Immature natural killer cell (primary cell): ENCODE data around the gene TTC23L. TPM values are rescaled to one million over a fixed set of nuclear protein-coding genes. Genes with fewer than 3 reads are reported as not detected.

Source experiments
- DNase-seq, 3 donors: peaks; one replicate each; pipeline ENCODE4 v3.0.0; 2022; ENCODE audit warnings: mixed read lengths in 1 of 3
- H3K27ac Mint-ChIP-seq, 6 donors: one replicate each; pipeline ENCODE4 v1.8.0; 2020; ENCODE audit warnings: mixed read lengths in 6 of 6, mild to moderate bottlenecking in 5 of 6, inconsistent platforms in 4 of 6, moderate library complexity in 3 of 6
- H3K27me3 Mint-ChIP-seq, 3 donors: one replicate each; pipeline ENCODE4 v1.8.0; 2020 to 2021; ENCODE audit warnings: low read depth in 3 of 3, mild to moderate bottlenecking in 3 of 3, mixed read lengths in 3 of 3, moderate library complexity in 3 of 3, inconsistent platforms in 1 of 3
- H3K36me3 Mint-ChIP-seq, 3 donors: one replicate each; pipeline ENCODE4 v1.8.0; 2020; ENCODE audit warnings: mixed read lengths in 3 of 3, inconsistent platforms in 2 of 3, mild to moderate bottlenecking in 2 of 3
- H3K4me1 Mint-ChIP-seq, 2 donors: one replicate each; pipeline ENCODE4 v1.8.0; 2020; ENCODE audit warnings: inconsistent platforms in 2 of 2, mild to moderate bottlenecking in 2 of 2, mixed read lengths in 2 of 2, moderate library complexity in 1 of 2
- H3K4me3 Mint-ChIP-seq, 5 donors: one replicate each; pipeline ENCODE4 v1.8.0; 2020; ENCODE audit warnings: mild to moderate bottlenecking in 5 of 5, mixed read lengths in 5 of 5, inconsistent platforms in 3 of 5, moderate library complexity in 3 of 5
- H3K9me3 Mint-ChIP-seq, 6 donors: one replicate each; pipeline ENCODE4 v1.8.0; 2020; ENCODE audit warnings: mild to moderate bottlenecking in 6 of 6, mixed read lengths in 6 of 6, inconsistent platforms in 4 of 6, moderate library complexity in 3 of 6
- polyA plus RNA-seq, 3 donors: library from polyadenylated mRNA; unstranded; fragments of 300-500 nt; fragmentation: Illumina TruSeq; gene quantifications; one replicate each; pipeline ENCODE4 v1.2.3, GENCODE V29; 2021

Gene TTC23L, protein sequence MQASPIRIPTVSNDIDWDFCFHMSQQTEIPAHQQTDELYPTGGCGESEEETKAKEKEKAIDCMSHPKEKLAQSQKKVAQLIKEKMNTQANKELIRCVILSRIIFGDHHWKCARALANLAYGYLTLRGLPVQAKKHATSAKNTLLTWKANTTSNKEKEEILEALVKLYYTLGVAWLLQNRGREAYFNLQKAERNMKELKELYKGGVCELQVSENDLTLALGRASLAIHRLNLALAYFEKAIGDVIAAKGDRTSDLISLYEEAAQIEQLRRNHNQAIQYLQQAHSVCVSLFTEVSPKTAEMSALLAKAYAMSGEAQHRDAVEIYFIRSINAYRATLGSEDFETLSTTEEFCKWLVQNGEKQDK
- not detected for polyA plus RNA-seq

DNA sequence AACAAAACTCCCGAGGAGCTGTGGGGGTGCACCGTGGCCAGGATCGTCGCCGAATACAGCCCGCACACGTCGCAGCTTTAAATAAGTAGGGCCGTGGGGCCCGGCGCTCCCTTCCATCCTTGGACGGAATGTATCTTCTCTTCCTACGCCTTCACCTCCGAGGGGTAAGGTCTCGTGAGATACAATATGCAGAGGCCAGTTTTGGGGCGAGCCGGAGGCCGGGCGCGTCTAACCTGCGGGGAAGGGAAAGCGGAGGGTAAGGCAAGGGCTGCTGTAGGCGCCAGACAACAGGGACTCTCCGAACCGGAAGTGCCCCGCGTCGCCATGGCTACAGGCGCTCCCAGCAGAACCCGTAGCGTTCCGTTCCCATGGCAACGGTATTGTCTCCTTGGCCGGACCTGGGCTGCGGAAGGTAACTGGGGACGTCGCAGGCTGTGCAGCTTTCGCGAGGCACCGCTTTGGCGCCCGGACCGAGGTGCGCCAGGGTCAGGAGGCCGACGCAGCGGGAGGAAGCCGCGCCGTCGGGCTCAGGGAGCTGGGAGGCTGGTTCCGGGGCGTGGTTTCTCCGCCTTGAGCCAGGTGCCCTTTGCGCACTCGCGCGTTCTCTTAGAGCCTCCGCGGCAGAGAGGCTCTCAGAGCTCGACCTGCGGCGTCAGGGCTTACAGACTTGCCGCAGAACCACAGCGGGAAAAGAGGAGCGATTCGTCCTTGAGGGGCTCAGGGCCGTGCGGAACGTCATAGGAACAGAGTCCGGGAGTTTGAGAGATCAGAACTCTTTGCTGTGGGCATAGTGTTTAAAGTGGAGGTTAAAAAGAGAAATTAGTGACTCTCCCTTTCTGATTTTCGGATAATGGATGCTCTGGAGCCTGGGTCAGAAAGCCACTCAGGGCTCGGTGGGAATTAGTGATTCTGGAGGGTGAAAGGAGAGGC is at the start of gene TTC23L:
TSS of gene TTC23L (plus strand) at position 380 of the 930 bp plus-strand sequence. CDS start 1,508 bp downstream, outside the sequence.
- H3K27ac Mint-ChIP-seq, result peak within 1 kb of the TSS; percentile 89 to 98 (median 95)
- peaks cover 16 to 22% (median 19%) of the 10 kb centered on the region in 3 donors for H3K27me3 Mint-ChIP-seq
- no peaks in the 10 kb centered on the region for H3K36me3 Mint-ChIP-seq
- H3K4me3 Mint-ChIP-seq, result peak within 1 kb of the TSS; percentile 92 to 98 (median 94)
- peaks cover 13 to 17% of the 10 kb centered on the region in 2 donors for H3K4me1 Mint-ChIP-seq
- no peaks in the 10 kb centered on the region for H3K9me3 Mint-ChIP-seq
- DNase-seq, result peak; percentile 87 to 91 (median 91)

DNA sequence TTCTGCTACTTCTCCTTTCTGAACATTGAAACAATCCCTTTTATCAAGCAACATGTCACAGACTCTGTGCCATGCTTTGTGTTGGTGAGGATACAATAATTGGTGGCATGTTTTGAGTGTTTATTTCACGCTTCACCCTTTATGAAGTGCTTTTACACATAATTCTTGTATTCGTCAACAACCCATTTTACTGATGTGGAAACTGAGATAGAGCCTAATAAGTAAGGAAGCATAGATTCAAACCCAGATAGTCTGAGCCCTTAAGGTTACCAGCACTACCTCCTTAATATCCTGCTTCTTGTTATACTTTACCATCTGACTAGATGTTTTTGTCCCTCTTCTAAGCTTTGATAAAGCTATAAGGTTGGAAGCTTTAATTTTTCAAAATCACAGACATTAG is 49.3 kb upstream of the TTC23L start:
- Mint-ChIP-seq H3K36me3 (no peaks in the 10 kb centered on the region), H3K4me1 (no peaks in the 10 kb centered on the region), H3K27me3 (peaks cover 0 to 3% (median 0%) of the 10 kb centered on the region in 3 donors), H3K27ac (no peak overlapping the region), H3K9me3 (peaks cover 0 to 4% (median 0%) of the 10 kb centered on the region in 6 donors), H3K4me3 (no peak overlapping the region)
- no peak for DNase-seq

DNA sequence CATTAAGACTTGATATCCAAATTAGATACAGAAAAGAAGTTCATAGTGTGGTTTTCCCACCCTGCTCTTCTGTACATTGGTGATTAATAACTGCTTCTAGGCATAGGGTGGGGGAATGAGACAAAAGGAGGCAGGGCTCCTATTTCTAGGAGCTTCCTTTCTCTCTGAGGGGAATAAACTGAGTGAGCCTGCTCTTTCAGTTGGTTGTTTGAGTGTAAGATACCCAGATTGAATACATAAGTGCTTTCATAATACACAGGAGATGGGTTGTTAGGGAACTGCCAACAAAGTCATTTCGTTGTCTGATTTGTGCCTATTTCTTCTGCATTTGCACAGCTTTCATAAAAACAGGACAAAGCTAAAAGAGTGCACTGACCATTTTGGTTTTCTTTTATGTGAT is 48.9 kb upstream of the TTC23L start:
- peaks cover 0 to 3% (median 0%) of the 10 kb centered on the region in 3 donors for H3K27me3 Mint-ChIP-seq
- no peak for DNase-seq
- H3K4me1 Mint-ChIP-seq, result no peaks in the 10 kb centered on the region
- no peak overlapping the region for H3K4me3 Mint-ChIP-seq
- H3K27ac Mint-ChIP-seq, result no peak overlapping the region
- H3K9me3 Mint-ChIP-seq, result peaks cover 0 to 4% (median 0%) of the 10 kb centered on the region in 6 donors
- H3K36me3 Mint-ChIP-seq, result no peaks in the 10 kb centered on the region

DNA sequence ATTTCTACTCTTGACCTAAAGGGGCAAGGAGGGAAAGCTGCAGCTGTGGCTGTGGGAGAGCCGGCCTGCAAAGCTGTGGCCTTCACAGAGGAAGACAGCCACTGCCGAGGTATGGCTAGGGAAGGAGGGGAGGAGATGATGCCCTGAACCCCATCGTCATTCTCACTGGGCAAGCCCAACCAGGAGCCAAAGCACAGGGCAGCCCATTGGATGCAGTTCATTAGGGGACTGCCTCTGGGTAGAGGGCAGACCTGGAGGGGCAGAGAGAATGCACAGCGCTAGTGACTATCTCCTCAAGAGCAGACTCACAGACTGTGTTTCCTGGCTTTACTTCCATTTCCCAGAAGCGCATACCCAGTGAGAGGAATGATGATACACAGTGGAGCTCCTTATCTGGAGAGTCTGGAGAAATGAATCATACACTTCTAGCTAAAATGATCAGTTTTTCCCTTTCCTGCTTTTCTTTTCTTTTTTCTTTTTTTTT is 47.2 kb upstream of the TTC23L start:
- H3K4me3 Mint-ChIP-seq, result no peak overlapping the region
- DNase-seq, result no peak
- no peak overlapping the region for H3K27ac Mint-ChIP-seq
- peaks cover 0 to 2% (median 0%) of the 10 kb centered on the region in 6 donors for H3K9me3 Mint-ChIP-seq
- no peaks in the 10 kb centered on the region for H3K4me1 Mint-ChIP-seq
- peaks cover 0 to 3% (median 0%) of the 10 kb centered on the region in 3 donors for H3K27me3 Mint-ChIP-seq
- H3K36me3 Mint-ChIP-seq, result no peaks in the 10 kb centered on the region

DNA sequence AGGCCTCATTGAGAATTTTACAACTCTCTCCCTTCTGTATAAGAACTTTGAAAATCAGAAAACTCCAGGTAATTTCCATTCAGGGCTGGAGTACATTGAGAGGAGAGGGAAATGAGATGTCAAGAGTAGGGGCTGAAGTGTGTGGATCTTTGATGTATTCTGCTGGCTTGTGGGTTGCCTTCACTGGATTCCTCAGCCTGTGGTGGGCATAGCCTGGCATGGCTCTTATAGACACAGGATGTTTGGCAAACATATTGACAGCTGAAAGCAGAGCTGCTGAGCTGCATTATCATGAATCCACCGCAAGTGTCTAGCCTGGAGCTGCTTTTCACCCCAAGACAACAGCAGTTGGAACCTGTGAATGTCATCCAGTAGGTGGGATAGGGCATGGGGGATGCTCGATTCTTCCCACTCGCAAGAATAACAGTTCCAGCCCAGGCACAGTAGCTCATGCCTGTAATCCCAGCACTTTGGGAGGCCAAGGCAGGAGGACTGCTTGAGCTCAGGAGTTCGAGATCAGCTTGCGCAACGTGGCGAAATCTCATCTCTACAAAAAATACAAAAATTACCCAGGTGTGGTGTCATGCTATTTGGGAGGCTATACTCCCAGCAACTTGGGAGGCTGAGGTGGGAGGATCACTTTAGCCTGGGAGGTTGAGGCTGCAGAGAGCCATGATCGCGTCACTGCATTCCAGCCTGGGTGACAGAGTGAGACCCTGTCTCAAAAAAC is 36.0 kb upstream of the TTC23L start:
- peaks cover 0 to 1% (median 0%) of the 10 kb centered on the region in 6 donors for H3K9me3 Mint-ChIP-seq

DNA sequence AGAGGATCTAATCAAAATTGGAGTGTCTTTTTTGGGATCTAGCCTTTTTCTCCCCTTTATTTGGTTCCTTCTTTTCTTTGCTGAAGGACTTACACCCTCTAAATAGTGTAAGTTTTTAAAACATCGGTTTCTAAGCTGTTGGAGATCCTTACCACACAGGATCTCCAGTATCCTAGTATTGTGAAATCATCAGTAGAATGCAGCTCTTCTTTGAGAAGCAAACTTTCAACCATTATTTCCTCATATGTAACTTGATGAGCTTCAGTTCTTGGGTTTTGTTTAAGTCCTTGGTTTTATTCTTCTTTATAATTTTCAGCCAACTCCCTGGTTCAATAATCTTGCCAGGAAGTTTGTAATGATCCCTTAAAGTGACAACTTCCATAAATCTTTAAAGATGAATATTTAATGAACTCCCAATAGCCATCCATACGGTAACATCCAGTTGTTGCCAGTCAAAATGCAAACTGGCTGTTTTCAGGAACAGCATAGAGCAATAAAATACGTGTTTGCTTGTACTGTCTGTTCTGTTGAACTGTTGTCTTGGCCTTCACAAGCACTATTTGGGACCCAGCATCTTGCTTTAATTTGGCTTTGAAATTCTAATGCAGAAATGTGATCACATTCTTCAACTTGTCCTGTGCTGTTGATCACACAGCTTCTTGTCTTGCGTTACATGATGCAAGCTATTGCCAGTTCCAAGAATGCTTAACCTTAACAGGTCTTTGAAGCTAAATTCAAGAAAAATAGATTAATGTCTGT is 34.8 kb upstream of the TTC23L start:
- Mint-ChIP-seq H3K27me3 (peaks cover 0 to 3% (median 2%) of the 10 kb centered on the region in 3 donors), H3K9me3 (peaks cover 0 to 1% (median 0%) of the 10 kb centered on the region in 6 donors), H3K27ac (no peak overlapping the region), H3K4me3 (no peak overlapping the region), H3K4me1 (no peaks in the 10 kb centered on the region), H3K36me3 (no peaks in the 10 kb centered on the region)
- no peak for DNase-seq

More for the DNA sequence above, 36.0 kb upstream of the TTC23L start:
- Mint-ChIP-seq H3K36me3 (no peaks in the 10 kb centered on the region), H3K4me3 (no peak overlapping the region), H3K27me3 (peaks cover 0 to 3% (median 2%) of the 10 kb centered on the region in 3 donors), H3K27ac (no peak overlapping the region), H3K4me1 (no peaks in the 10 kb centered on the region)
- no peak for DNase-seq

DNA sequence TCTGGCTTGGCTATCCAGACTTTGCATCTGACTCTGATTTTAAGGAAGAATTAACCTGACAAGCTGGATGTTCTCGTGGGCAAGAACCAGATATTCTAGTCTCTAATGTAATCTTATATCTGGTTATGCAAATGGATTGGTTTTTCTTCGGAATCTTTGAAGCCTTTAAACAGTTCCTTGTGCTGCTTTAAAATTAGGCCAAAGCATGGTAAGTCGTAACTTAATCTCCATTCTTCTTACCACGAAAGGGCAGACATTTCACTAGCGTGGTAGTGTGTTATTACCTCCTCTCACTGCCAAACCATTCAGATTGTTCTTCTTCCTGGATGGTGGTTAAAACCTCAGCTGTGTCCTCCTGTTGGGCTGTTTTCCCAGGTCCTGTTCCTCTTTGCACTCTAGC is 34.1 kb upstream of the TTC23L start:
- no peak overlapping the region for H3K27ac Mint-ChIP-seq
- no peak overlapping the region for H3K4me3 Mint-ChIP-seq
- no peaks in the 10 kb centered on the region for H3K4me1 Mint-ChIP-seq
- H3K36me3 Mint-ChIP-seq, result no peaks in the 10 kb centered on the region
- peaks cover 0 to 1% (median 0%) of the 10 kb centered on the region in 6 donors for H3K9me3 Mint-ChIP-seq
- H3K27me3 Mint-ChIP-seq, result peaks cover 0 to 3% (median 2%) of the 10 kb centered on the region in 3 donors
- no peak for DNase-seq

DNA sequence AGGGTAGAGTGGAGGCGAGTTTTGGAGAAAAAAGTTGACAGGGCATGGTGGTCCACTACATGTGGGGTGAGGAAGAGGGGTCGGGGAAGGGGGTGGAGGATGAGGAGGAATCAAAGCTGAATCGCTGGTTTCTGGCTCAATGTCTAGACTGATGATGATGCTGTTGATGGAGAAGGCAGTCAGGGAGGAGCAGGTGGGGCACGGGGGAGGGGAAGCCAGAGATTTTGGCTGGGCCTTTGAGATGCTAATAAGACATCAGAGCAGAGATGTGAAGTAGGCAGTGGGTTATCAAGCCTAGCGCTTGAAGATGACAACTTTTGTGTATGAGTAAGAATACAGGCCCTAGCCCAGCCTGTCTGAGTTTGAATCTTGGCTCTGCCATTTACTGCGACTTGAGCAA is 32.4 kb upstream of the TTC23L start:
- Mint-ChIP-seq H3K36me3 (no peaks in the 10 kb centered on the region), H3K27me3 (peaks cover 0 to 4% (median 2%) of the 10 kb centered on the region in 3 donors), H3K27ac (no peak overlapping the region), H3K4me1 (no peaks in the 10 kb centered on the region), H3K4me3 (no peak overlapping the region), H3K9me3 (peaks cover 0 to 1% (median 0%) of the 10 kb centered on the region in 6 donors)
- no peak for DNase-seq

DNA sequence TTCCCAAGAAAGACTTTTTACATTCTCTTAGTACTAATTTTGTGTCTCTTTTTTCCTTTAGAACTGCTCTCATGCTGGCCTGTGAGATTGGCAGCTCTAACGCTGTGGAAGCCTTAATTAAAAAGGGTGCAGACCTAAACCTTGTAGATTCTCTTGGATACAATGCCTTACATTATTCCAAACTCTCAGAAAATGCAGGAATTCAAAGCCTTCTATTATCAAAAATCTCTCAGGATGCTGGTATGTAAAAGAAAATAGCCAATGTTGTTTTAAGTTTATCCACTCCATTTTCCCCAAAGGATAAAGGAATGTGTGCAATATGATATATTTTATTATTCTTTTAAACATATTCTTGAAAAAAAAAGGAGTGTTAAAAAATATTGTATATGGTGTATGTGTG is 27.3 kb upstream of the TTC23L start:
- H3K9me3 Mint-ChIP-seq, result peaks cover 0 to 3% (median 0%) of the 10 kb centered on the region in 6 donors
- no peaks in the 10 kb centered on the region for H3K36me3 Mint-ChIP-seq
- H3K4me1 Mint-ChIP-seq, result no peaks in the 10 kb centered on the region
- peaks cover 1 to 4% (median 3%) of the 10 kb centered on the region in 3 donors for H3K27me3 Mint-ChIP-seq
- H3K4me3 Mint-ChIP-seq, result no peak overlapping the region
- DNase-seq, result no peak
- no peak overlapping the region for H3K27ac Mint-ChIP-seq

DNA sequence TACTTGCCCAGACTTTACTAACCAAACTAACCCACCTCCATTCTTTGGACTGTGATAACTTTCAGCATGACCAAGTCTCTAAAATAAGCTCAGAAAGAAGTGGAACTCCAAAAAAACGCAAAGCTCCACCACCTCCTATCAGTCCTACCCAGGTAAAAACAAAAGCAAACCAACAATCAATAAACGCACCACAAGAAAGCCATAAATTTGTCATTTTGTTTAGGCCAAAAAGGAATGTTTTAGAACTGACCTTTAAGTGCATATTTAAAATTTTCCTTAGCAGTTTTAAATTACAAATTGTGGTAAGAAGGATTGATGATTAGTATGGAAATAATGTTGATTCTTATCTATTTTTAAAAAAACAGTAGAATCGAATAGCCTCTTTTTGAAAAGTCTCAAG is 25.5 kb upstream of the TTC23L start:
- Mint-ChIP-seq H3K4me3 (no peak overlapping the region), H3K4me1 (no peaks in the 10 kb centered on the region), H3K9me3 (peaks cover 0 to 2% (median 0%) of the 10 kb centered on the region in 6 donors), H3K36me3 (no peaks in the 10 kb centered on the region), H3K27ac (no peak overlapping the region), H3K27me3 (peaks cover 1 to 6% (median 3%) of the 10 kb centered on the region in 3 donors)
- DNase-seq, result no peak

DNA sequence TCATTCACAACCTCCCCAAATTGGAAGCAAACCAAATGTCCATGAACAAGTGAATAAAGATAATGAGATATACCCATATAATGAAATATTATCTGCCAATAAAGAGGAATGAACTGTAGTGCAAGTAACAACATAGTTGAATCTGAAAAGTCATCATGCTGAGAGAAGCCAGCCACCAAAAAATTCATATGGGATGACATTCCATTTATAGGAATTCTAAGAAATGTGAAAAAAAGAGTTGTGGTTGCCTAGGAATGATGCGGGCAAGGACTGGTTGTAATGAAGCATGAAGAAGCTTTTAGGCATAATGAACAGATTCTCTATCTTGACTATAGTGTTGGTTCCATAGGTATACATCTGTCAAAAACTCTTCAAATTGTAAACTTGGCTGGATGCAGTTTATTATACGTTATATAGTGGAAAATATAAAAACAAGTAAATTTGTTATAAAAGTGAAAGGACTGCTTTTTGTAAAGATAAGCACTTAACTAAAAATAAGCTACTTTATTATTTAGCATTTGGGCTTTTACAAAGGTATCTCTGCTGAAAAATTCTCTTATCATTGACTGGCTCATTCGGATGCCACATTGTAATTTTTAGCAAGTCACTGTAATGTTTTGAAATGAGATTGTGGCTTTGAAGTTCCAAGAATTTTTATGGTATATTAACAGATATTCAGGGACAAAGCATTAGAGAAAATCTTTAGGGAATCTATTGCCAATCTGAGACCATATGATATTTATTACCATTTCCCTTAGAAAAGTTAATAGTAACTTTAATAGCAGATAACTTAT is 21.2 kb upstream of the TTC23L start:
- Mint-ChIP-seq H3K27me3 (peaks cover 0 to 7% (median 6%) of the 10 kb centered on the region in 3 donors), H3K9me3 (peaks cover 0 to 2% (median 0%) of the 10 kb centered on the region in 6 donors), H3K4me3 (no peak overlapping the region), H3K36me3 (no peaks in the 10 kb centered on the region), H3K27ac (no peak overlapping the region), H3K4me1 (no peaks in the 10 kb centered on the region)
- no peak for DNase-seq

DNA sequence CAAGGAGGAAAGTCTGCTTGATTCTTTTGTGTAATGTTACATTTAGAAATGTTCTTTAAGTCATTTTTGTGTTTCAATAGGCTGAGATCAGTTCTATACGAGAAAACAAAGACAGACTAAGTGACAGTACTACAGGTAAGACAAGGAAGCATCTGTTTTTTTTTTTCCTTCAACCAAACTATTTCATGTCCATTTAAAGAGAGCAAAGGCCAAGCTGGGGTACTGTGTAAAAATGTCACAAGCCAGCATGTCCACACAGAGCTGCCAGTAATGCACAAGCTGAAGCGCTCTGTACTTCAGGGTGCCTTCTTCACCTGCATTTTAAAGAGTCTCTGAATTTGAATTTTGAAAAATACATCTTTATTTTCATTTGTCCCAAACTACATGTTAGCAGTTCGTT is 20.2 kb upstream of the TTC23L start:
- Mint-ChIP-seq H3K27ac (no peak overlapping the region), H3K4me3 (no peak overlapping the region), H3K27me3 (peaks cover 0 to 8% (median 5%) of the 10 kb centered on the region in 3 donors), H3K9me3 (peaks cover 0 to 2% (median 0%) of the 10 kb centered on the region in 6 donors), H3K4me1 (no peaks in the 10 kb centered on the region), H3K36me3 (peaks cover 0 to 7% (median 0%) of the 10 kb centered on the region in 3 donors)
- no peak for DNase-seq
